ENCODE data around the gene TMEM61. TPM values are rescaled to one million over a fixed set of nuclear protein-coding genes. Genes with fewer than 3 reads are reported as not detected.

Gene TMEM61
- not detected in 2 replicates for total RNA-seq

GRCh38 chr1:54980528-54981241 is at the start of gene TMEM61:
TSS of gene TMEM61 (plus strand) at chr1:54980628. CDS start at chr1:54981066, 438 bp downstream.

DNA sequence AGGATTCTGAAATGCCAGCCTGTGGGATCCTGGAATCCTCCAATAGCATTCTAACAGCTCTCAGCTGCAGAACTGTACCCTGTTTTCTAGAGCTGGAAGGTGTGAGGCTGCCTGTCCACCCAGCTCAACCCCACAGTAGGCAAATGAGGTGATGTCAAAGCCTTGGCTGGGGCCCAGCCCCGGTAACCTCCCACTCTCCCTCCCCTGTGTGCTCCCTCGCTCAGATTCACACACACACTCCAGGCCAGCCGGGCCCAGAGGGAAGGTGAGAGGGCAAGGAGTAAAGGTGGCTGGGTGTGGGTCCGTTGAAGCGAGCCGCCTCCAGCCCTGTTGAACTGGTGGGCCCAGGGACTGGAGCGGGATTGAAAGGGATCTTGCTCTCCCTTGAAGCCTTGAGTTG is 18.2 kb downstream of the TMEM61 start, which contains the start of gene BSND:
BSND (plus strand) TSS at position 257 of the 400 bp plus-strand sequence. CDS start 254 bp downstream, outside the sequence.

DNA sequence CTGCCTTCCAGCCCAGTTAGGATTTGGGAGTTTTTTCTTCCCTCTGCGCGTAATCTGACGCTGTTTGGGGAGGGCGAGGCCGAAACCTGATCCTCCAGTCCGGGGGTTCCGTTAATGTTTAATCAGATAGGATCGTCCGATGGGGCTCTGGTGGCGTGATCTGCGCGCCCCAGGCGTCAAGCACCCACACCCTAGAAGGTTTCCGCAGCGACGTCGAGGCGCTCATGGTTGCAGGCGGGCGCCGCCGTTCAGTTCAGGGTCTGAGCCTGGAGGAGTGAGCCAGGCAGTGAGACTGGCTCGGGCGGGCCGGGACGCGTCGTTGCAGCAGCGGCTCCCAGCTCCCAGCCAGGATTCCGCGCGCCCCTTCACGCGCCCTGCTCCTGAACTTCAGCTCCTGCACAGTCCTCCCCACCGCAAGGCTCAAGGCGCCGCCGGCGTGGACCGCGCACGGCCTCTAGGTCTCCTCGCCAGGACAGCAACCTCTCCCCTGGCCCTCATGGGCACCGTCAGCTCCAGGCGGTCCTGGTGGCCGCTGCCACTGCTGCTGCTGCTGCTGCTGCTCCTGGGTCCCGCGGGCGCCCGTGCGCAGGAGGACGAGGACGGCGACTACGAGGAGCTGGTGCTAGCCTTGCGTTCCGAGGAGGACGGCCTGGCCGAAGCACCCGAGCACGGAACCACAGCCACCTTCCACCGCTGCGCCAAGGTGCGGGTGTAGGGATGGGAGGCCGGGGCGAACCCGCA is 59.1 kb downstream of the TMEM61 start, which contains the start of gene PCSK9:
PCSK9 (plus strand) TSS at position 207 of the 741 bp plus-strand sequence; CDS start at position 497, 290 bp downstream.

Other genes with a start within 250 kb of the TMEM61 start
- gene PARS2, start 216.1 kb upstream of the TMEM61 start, total RNA-seq: 3.0 and 3.5 TPM in 2 replicates
- gene TTC22, start 179.3 kb upstream of the TMEM61 start, total RNA-seq: under 0.01 TPM in 1 of 2 replicates, not detected in the other
- gene DHCR24, start 93.4 kb upstream of the TMEM61 start, total RNA-seq: 44.0 and 52.2 TPM in 2 replicates
- gene BSND, start 18.3 kb downstream of the TMEM61 start, total RNA-seq: not detected in 2 replicates
- gene PCSK9, start 58.9 kb downstream of the TMEM61 start, total RNA-seq: 0.25 and 0.40 TPM in 2 replicates
- 35.4 and 40.1 TPM in 2 replicates for gene USP24, start 234.7 kb downstream of the TMEM61 start, total RNA-seq

All from aortic smooth muscle cell (primary cell).